ENCODE results near the gene PDIA2.
"Not testable (repeated sequence)": the region's sequence is repeated elsewhere in the genome, so short reads cannot be mapped to it uniquely, and the experiment has no call there.

Gene PDIA2

DNA sequence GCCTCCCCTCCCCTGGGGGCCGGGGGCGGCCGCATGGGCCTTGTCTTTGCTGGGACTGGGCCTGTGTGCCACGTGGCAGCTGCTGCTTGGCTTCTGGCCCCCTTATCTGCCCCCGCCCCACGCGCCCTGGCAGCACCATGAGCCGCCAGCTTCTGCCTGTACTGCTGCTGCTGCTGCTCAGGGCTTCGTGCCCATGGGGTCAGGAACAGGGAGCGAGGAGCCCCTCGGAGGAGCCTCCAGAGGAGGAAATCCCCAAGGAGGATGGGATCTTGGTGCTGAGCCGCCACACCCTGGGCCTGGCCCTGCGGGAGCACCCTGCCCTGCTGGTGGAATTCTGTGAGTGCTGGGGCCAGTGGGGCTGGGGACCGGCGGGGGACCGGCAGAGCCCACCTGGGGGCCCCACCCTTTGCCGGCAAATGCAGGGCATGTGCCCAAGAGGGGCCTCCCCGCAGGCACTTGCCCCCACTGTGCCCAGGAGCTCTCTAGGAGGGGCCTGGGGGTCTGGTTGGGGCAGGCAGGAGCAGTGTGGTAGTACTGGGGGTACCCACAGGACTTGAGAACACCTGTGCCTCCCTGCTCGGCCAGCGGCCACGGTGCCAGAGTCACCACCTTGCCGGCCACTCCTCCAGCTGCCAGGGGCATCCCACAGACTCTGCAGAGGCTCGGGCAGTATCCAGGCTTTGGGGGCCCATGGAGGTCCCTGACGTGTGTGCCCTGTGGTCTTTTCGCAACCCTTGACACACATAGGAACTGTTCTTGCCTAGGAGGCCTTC, at the start of gene PDIA2:
Gene PDIA2, plus strand, starts transcription at position 132 of the 773 bp plus-strand sequence. Its CDS starts 6 bp downstream, at position 138.
- no peak for DNase-seq

DNA sequence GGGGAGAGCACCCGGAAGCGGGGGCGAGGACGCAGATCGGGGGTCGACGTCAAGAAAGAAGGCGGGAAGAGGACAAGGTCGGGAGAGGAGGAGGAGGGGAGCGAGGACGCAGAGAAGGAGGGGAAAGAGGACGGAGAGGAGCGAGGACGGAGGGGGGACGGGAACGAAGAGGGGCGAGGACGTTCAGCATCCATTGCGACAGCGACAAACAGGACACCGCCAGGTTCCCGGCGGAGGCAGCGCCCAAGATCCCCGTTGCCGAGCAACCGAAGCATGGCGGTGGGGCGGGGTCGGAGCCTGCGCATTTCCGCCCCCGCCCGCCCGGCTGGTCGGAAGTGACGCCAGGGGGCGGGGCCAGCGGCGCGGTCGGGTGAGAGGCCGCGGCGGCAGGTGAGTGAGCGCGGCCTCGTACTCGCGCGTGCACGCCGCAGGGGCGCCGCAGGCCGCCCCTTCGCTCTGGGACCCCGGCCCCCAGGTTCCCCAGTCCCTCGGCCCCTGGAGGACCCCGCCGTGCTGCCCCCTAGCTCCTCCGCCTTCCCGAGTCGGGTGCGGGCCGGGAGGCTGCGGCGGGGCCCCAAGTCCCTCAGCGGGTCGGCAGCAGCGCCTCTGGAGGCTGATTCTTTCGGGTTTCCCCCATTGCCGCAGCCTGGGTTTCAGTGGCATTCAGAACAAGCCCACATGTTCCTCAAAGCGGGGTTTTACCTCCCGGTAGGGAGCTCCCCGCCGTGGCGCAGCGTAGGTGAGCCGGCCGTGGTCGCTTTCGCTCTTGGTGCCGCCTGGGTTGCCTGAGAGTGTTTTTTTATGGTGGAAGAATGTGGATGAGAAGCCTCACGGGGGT, 48.3 kb upstream of the PDIA2 start, which contains the start of gene FAM234A:
Gene FAM234A, plus strand, starts transcription at position 354 of the 838 bp plus-strand sequence. CDS start 19,593 bp downstream, outside the sequence.
- peak; percentile 96 for DNase-seq

- DNase-seq: no peak
Measured at GRCh38 chr16:239948-240277, 43.1 kb upstream of the PDIA2 start.

- DNase-seq: no peak
Measured at GRCh38 chr16:240559-240958, 42.4 kb upstream of the PDIA2 start.

DNA sequence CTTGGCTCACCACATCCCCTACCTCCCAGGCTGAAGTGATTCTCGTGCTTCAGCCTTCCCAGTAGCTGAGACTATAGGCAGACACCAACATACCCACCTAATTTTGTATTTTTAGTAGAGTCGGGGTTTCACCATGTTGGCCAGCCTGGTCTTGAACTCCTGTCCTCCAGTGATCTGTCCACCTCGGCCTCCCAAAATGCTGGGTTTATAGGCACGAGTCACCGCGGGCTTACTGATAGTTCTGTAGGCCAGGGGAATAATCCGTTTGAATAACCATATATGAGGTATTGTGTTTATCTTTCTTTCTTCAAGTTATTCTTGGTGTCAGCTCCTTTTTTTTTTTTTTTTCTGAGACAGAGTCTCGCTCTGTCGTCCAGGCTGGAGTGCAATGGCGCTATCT, 40.7 kb upstream of the PDIA2 start:
- DNase-seq: no peak

- DNase-seq: no peak
Measured at GRCh38 chr16:243348-243747, 39.6 kb upstream of the PDIA2 start.

DNA sequence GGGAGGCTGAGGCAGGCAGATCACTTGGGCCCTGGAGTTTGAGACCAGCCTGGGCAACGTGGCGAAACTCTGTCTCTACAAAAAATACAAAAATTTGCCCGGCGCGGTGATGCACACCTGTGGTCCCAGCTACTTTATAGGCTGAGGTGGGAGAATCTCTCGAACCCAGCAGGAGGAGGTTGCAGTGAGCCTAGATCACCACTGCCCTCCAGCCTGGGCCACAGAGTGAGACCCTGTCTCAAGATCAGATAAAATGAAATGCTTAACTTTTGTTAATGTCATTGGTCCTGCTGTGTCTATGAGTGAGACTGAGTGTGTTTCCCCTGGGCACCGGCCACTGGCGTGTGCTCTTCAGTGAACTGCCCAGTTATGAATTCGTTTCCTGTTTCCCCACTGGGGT, 37.9 kb upstream of the PDIA2 start:
- no peak for DNase-seq

DNA sequence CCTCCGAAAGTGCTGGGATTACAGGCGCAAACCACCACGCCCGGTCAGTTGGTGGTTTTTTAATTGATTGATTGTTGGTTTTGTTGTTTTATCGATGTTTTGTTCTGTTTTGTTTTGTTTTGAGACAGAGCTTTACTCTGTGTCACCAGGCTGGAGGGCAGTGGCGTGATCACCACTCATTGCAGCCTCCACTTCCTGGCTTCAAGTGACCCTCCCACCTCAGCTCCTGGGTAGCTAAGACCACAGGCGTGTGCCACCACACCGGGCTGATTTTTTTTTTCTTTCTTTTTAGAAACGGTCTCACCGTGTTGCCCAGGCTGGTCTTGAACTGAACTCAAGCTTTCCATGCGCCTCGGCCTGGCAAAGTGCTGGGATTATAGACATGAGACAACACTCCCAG, 35.9 kb upstream of the PDIA2 start:
- no peak for DNase-seq

DNA sequence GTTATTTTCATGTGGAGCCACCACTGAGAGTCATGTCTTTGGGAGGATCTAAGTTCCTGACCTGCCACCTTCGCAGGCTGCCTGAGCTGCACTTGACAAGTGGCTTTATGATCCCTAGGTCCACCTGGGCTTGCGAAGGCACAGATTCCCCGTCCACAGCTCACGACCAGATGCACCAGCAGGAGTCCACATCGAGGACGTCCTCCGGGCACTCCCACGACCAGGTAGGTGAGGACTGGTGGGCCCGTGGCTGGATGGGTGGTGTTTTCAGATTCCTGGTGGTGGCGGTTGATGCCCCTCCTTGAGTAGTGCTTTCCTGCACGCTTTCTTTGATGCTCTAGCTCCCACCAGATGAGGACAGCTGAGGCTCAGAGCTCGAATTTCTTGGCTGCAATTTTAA, 33.5 kb upstream of the PDIA2 start:
- DNase-seq: no peak

DNA sequence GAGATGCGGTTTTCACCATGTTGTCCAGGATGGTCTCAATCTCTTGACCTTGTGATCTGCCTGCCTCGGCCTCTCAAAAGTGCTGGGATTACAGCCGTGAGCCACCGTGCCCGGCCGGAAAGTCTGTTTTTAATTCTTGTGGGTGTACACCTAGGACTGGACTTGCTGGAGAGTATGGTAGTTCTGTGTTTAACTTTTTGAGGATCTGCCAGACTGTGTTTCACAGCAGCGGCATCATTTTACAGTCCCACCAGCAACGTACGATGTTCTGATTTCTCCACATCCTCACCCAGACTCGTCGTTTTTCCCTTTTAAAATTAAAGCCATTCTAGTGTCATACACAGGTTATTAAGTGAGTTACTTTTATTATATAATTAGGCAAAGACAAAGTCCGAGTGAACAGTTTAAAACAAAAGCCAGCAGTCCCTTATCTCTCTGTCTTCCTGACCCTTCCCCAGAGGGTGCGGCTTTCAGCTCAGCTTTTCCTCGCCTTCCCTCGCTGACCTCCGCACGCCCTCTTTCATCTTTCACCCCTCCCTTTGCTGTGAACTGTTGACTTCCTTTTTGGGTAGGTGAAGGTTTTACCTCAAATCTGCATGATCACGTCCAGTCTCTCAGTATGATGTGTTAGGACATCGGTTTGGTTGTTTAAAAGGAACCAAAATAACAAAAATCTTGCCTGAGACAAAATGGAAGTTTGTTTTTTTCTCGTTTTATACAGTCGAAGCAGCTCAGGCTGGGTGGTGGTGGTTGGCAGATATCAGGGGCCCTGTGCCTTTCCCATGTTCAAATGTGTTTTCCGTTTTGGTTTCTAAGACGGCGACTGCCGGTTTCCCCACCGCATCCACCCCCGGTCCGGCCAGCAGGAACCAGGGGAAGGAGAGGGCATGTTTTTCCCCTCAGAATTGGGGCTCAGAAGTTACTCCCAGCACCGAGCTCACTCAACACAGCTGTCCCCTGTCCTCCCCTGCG, 30.3 kb upstream of the PDIA2 start:
- DNase-seq: peak; percentile 50

GRCh38 chr16:253833-254232, 29.1 kb upstream of the PDIA2 start:
- no peak for DNase-seq

DNA sequence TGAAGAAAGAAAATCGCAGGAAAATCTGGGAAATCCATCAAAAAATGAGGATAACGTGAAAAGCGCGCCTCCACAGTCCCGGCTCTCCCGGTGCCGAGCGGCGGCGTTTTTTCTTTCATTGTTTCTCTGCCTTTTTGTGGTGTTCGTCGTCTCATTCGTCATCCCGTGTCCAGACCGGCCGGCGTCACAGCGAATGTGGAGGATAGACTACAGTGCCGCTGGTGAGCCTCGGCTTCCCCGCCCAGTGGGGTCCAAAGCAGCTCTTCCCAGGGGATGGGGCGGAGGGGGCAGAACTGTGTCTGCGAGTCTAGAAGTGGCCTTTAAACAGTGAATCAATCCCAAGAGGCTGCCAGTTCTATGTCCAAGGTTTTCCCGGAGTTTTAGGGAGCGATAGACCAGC, 28.5 kb upstream of the PDIA2 start:
- DNase-seq: no peak

DNA sequence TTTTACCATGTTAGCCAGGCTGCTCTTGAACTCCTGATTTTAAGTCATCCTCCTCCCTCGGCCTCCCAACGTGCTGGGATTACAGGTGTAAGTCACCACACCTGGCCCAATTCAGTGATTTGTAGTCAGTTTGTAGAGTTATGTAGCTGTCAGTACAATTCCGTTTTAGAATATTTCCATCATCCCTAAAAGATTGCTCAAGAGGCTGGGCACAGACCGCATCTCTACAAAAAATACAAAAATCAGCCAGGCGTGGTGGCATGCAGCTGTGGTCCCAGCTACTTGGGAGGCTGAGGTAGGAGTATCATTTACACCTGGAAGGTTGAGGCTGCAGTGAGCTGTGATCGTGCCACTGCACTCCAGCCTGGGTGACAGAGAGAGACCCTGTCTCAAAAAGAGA, 27.8 kb upstream of the PDIA2 start:
- DNase-seq: no peak

GRCh38 chr16:258091-258490, 24.9 kb upstream of the PDIA2 start:
- DNase-seq: not testable (repeated sequence)

GRCh38 chr16:259226-259625, 23.7 kb upstream of the PDIA2 start:
- DNase-seq: no peak

DNA sequence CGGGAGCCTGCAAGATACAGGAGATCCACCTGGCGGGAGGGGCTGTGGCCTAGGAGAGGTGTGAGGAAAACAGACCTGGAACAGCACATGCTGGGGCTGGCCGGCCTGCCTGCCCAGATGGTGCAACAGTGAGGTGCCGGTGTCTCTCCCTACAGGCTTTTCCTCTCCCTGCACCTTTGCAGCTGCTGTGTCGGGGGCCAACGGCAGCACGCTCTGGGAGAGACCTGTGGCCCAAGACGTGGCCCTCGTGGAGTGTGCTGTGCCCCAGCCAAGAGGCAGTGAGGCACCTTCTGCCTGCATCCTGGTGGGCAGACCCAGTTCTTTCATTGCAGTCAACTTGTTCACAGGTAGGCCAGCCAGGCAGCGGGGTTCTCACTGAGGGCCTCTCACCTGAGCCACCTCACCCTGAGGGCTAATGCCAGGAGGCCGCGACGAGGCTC, 23.1 kb upstream of the PDIA2 start:
- DNase-seq: no peak

GRCh38 chr16:260326-260725, 22.6 kb upstream of the PDIA2 start:
- DNase-seq: no peak

DNA sequence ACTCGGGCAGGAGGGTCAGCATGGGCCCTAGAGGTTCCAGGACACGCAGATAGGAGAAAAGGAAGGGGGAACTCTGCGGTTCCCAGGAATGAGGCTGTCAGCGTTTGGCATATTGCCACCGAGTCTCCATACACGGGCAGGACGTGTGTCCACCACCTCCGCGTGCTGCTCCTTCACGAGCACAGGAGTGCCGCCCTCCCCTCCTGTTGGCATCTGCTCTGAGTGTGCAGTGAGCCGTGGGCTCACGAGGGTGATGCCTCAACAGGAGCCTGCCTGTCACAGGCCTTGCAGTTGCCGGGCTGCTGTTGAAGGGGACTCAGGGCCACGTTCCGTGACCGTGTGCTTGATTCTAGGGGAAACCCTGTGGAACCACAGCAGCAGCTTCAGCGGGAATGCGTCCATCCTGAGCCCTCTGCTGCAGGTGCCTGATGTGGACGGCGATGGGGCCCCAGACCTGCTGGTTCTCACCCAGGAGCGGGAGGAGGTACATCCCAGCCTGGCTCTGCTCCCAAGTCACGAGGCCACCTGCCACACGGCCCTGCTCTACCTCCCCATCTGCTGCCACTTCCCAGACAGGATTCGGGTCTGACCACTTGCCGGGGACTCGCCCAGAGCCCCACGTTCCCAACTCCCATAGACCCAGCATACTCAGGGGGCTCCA, 21.8 kb upstream of the PDIA2 start:
- DNase-seq: no peak

- no peak for DNase-seq
Measured at GRCh38 chr16:262121-262745, 20.7 kb upstream of the PDIA2 start.

- no peak for DNase-seq
Measured at GRCh38 chr16:263182-263774, 19.7 kb upstream of the PDIA2 start.

GRCh38 chr16:263944-264343, 19.0 kb upstream of the PDIA2 start:
- DNase-seq: no peak
